K562 (cell line): ENCODE measurements around the gene THADA. TPM values are rescaled to one million over a fixed set of nuclear protein-coding genes. Genes with fewer than 3 reads are reported as not detected.

Source experiments
- ATAC-seq: fragments of 200-7000 bp; cut with Tn5 transposase; 3 replicates; pipeline ENCODE4 v1.9.1; 2020; ENCODE audit warnings: moderate library complexity
- BruUV-seq: library from RNA; stranded (reverse); fragments of 400-500 nt; replicated peaks from 2 replicates; lab custom pipeline; 2021; lab: Mats Ljungman, UMichigan
- CTCF ChIA-PET: fragments of 300-600 bp; formaldehyde crosslinking; extraction: SDS; loops from one replicate; lab custom pipeline; 2021; ENCODE audit warnings: low intra/inter-chr PET ratio; lab: Yijun Ruan, JAX
- POLR2A ChIA-PET: fragments of 300-600, 350-650 bp; sonication (Branson Sonifier 250); formaldehyde crosslinking; extraction: SDS; loops from one replicate; lab custom pipeline; 2021; ENCODE audit warnings: antibody characterized with exemption, inconsistent platforms; lab: Yijun Ruan, JAX
- DNase-seq, 4 experiments: peaks; one replicate each; pipeline versions ENCODE4 v3.0.0 to v3.0.0-alpha.2; 2011 to 2018; ENCODE audit warnings: low spot score in 3 of 4, mixed read lengths in 3 of 4; ENCODE audit errors: extremely low read depth in 1 of 4
- FAIRE-seq: peaks from 2 replicates; lab custom pipeline; 2011; peaks lifted over from hg19 to GRCh38; lab: Jason Lieb, UNC
- H2AFZ ChIP-seq: 2 replicates; pipeline ENCODE4 v1.6.0; 2011; ENCODE audit warnings: low read depth, low read length, control low read depth, inconsistent platforms
- H3K27ac ChIP-seq: fragments of 200-600 bp; 3 replicates; pipeline ENCODE4 v1.8.0; 2011; ENCODE audit warnings: low read depth, mild to moderate bottlenecking, control low read depth, inconsistent platforms, low read length, moderate library complexity, mixed read lengths; ENCODE audit errors: extremely low read depth
- H3K27me3 ChIP-seq, 2 experiments: fragments of 300-600 bp in 1 of 2; 2 replicates in 1 of 2; 3 replicates in 1 of 2; pipeline versions ENCODE4 v1.6.0 to v1.8.0; 2011; ENCODE audit warnings: inconsistent platforms in 2 of 2, low read length in 2 of 2, mild to moderate bottlenecking in 1 of 2, mixed read lengths in 1 of 2, moderate library complexity in 1 of 2; ENCODE audit not compliant: control insufficient read depth in 2 of 2, insufficient read depth in 2 of 2
- H3K36me3 ChIP-seq: fragments of 300-600 bp; 3 replicates; pipeline ENCODE4 v1.8.0; 2011; ENCODE audit warnings: mild to moderate bottlenecking, low read length, inconsistent platforms; ENCODE audit not compliant: control insufficient read depth, insufficient read depth
- H3K4me1 ChIP-seq, 2 experiments: fragments of 200-600 bp in 1 of 2; replicated peaks in 1 of 2; 2 replicates in 1 of 2; 3 replicates in 1 of 2; pipeline versions ENCODE4 v1.5.1 to v1.8.0; 2011; ENCODE audit warnings: inconsistent platforms in 2 of 2, low read length in 2 of 2, mild to moderate bottlenecking in 1 of 2, mixed read lengths in 1 of 2, moderate library complexity in 1 of 2; ENCODE audit not compliant: control insufficient read depth in 2 of 2, insufficient read depth in 2 of 2
- H3K4me2 ChIP-seq: 2 replicates; pipeline ENCODE4 v1.6.1; 2011; ENCODE audit warnings: low read length, control low read depth, inconsistent platforms, mixed read lengths; ENCODE audit not compliant: insufficient read depth
- H3K4me3 ChIP-seq: fragments of 200-600 bp; sonication (generic), shearing (Covaris generic); 2 replicates; pipeline ENCODE4 v1.5.1; 2016; ENCODE audit warnings: control low read depth, inconsistent platforms
- H3K79me2 ChIP-seq: fragments of 200-600 bp; 3 replicates; pipeline ENCODE4 v1.8.0; 2011; ENCODE audit warnings: low read length, inconsistent platforms; ENCODE audit not compliant: control insufficient read depth, insufficient read depth
- H3K9ac ChIP-seq, 2 experiments: 2 replicates each; pipeline versions ENCODE4 v1.6.0 to v1.6.1; 2011; ENCODE audit warnings: low read depth in 2 of 2, low read length in 2 of 2, control low read depth in 1 of 2, inconsistent platforms in 1 of 2, mild to moderate bottlenecking in 1 of 2, mixed read lengths in 1 of 2; ENCODE audit not compliant: insufficient read depth in 1 of 2
- H3K9me1 ChIP-seq: one replicate; pipeline ENCODE4 v1.6.0; 2011; ENCODE audit warnings: inconsistent platforms, mild to moderate bottlenecking, low read length, moderate library complexity; ENCODE audit not compliant: control insufficient read depth, insufficient read depth
- H3K9me3 ChIP-seq: replicated peaks from 2 replicates; pipeline ENCODE4 v1.5.1; 2011; ENCODE audit warnings: low read depth, low read length, inconsistent platforms; ENCODE audit not compliant: control insufficient read depth, insufficient read depth
- H4K20me1 ChIP-seq: replicated peaks from 2 replicates; pipeline ENCODE4 v1.6.1; 2011; ENCODE audit warnings: low read length, inconsistent platforms, mixed read lengths; ENCODE audit not compliant: control insufficient read depth, insufficient read depth
- FOSL1 ChIP-seq: fragments of 200-800 bp; sonication (Bioruptor generic); conservative IDR thresholded peaks from 2 replicates; pipeline ENCODE4 v1.6.1; 2016; ENCODE audit warnings: missing genetic modification characterization, missing compliant biosample characterization
- JUND ChIP-seq, 2 experiments: IDR thresholded peaks; 2 replicates in 1 of 2; 3 replicates in 1 of 2; pipeline ENCODE4 v1.6.1; 2011; ENCODE audit warnings: borderline replicate concordance in 2 of 2, low read depth in 2 of 2, low read length in 2 of 2, improper control_type of control experiment in 1 of 2, missing biosample characterization in 1 of 2, missing genetic modification characterization in 1 of 2, missing genetic modification reagents in 1 of 2
- ZNF79 ChIP-seq: fragments of 250-450 bp; sonication (Bioruptor Pico); IDR thresholded peaks from 2 replicates; pipeline ENCODE4 v1.4.0; 2020; ENCODE audit warnings: low read depth, mild to moderate bottlenecking, moderate library complexity
- WGBS: fragments of 100-300 bp; shearing (Covaris generic); methylation state at CpG from one replicate; pipeline ENCODE4 v1.1.6; 2016; ENCODE audit warnings: low coverage, mixed read lengths; ENCODE audit not compliant: insufficient coverage; ENCODE audit errors: missing lambda C conversion rate; 5-methylcytosine and 5-hydroxymethylcytosine counted together
- in situ Hi-C: fragments of 300-500 bp; cut with MboI; formaldehyde crosslinking; loops from 4 replicates; pipeline ENCODE4 v1.15.0; 2018; ENCODE audit warnings: inconsistent platforms, mixed read lengths
- intact Hi-C: fragments of 100-400 bp; cut with micrococcal nuclease; formaldehyde crosslinking; loops from 2 replicates; pipeline ENCODE4 v1.14.2; 2022
- polyA plus RNA-seq, 8 experiments: library from polyadenylated mRNA; depleted of rRNA in 4 of 8; stranded (reverse) in 5 of 8; unstranded in 3 of 8; fragments of >200 nt; fragmentation: Nextera tagmentation in 2 of 8; fragmentation: Illumina TruSeq in 1 of 8; extraction: Ambion mirVana in 2 of 8; extraction: Trizol in 1 of 8; gene quantifications; 2 replicates each; pipeline versions ENCODE4 v1.2.1 to v1.2.3, GENCODE V29; 2011 to 2014; ENCODE audit warnings: inconsistent platforms in 1 of 8, missing spikeins in 1 of 8
- total RNA-seq, 7 experiments: library from RNA; depleted of rRNA in 6 of 7; stranded (reverse); fragments of >200 nt in 6 of 7; fragmentation: Illumina TruSeq in 2 of 7; extraction: Trizol in 2 of 7; gene quantifications; 2 replicates each; pipeline versions ENCODE4 v1.2.1 to v1.2.3, GENCODE V29; 2011 to 2021; ENCODE audit warnings: low replicate concordance in 1 of 7

THADA gene
- total and polyA plus RNA-seq, 9 of the 15 experiments (the other 6 are each of a cell fraction or from before 2014, with no cell fraction given), result 17.8 to 34.7 (median 31.9) TPM

- no peak overlapping the region for H3K4me2 ChIP-seq
- in situ Hi-C loops (no loop called here), intact Hi-C loops (no loop called here)
- H4K20me1 ChIP-seq, result no peaks in the 10 kb centered on the region
- no peaks in the 10 kb centered on the region for H3K9me1 ChIP-seq
- ATAC-seq, result no peak
- H3K9ac ChIP-seq, result no peak overlapping the region
- no peak for DNase-seq
- no peak overlapping the region for H3K4me3 ChIP-seq
- no TSS peak for BruUV-seq
- no peaks in the 10 kb centered on the region for H3K27me3 ChIP-seq
- 64% methylated on average over 2 of the region's 2 CpGs for WGBS
- peaks cover 6 to 12% of the 10 kb centered on the region in 2 experiments; a peak in 4 of 5 replicates for H3K4me1 ChIP-seq
- H3K27ac ChIP-seq, result no peak overlapping the region
- H3K79me2 ChIP-seq, result no peaks in the 10 kb centered on the region
- CTCF ChIA-PET, result interaction anchor here (0.6 kb wide), 1 partner anchor 256 kb away, joined by 3 read pairs; no protein-coding TSS in a partner anchor
- no peak overlapping the region for H2AFZ ChIP-seq
- no peak for FAIRE-seq
- POLR2A ChIA-PET, result interaction anchor here (0.6 to 1.6 kb wide), 5 partner anchors 9 to 267 kb away, joined by 3 to 4 read pairs (median 3); no protein-coding TSS in a partner anchor
- no peaks in the 10 kb centered on the region; the same call in 2 of the 3 replicates for H3K36me3 ChIP-seq
- H3K9me3 ChIP-seq, result no peaks in the 10 kb centered on the region
- TF ChIP-seq ZNF79 (no peak), JUND (IDR thresholded peaks at IDR 0.05; ENCODE audit: borderline replicate concordance, low read depth, low read length) (0 out of 2 replicates have a peak, but pooled peaks have one; percentile 17), JUND (tag; IDR thresholded peaks at IDR 0.05; ENCODE audit: borderline replicate concordance, low read depth, low read length) (no peak), FOSL1 (peak; percentile 74)
Observed at GRCh38 chr2:43326101-43326825, 269.6 kb downstream of the THADA start.
